ENCODE results near the gene GNA15.
"Not testable (repeated sequence)": the region's sequence is repeated elsewhere in the genome, so short reads cannot be mapped to it uniquely, and the experiment has no call there.

GNA15 gene

DNA sequence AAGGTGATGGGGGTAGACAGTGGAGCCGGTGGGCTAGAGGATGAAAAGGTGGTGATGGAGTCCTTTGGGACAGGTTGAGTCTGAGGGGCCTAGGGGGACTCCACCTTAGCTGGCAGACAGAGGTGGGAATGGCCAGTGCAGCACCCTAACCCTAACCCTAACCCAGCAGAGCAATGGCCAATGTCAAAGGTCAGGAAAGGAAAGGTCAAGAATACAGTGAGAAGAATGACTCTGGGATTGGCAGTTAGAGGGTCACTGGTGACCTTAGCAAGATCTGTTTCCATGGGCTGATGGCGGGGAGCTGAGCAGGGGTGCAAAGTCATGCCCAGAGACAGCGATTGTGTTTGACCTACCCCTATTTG lies 16.6 kb downstream of the GNA15 start:
- no peak for DNase-seq (ENCODE audit: low spot score)
- no peak overlapping the region for H2BK12ac ChIP-seq (ENCODE audit: low read length)
- H3K4me1 ChIP-seq (ENCODE audit: control insufficient read depth in 2 of 2, insufficient read depth in 1 of 2, low read depth in 1 of 2, low read length in 2 of 2): peaks cover 0 to 6% of the 10 kb centered on the region in 2 donors
- peaks cover 4% of the 10 kb centered on the region for H3K79me1 ChIP-seq (ENCODE audit: low read depth, low read length)
- H3K23ac ChIP-seq (ENCODE audit: low read depth, low read length, poor library complexity): no peak overlapping the region
- H3K4ac ChIP-seq (ENCODE audit: low read length): no peak overlapping the region
- no peak overlapping the region for H2BK5ac ChIP-seq (ENCODE audit: low read length)
- no peak overlapping the region for H3K4me2 ChIP-seq (ENCODE audit: insufficient read depth, low read length, poor library complexity, severe bottlenecking)
- no peak overlapping the region for H2BK15ac ChIP-seq (ENCODE audit: low read length)
- H2AFZ ChIP-seq (ENCODE audit: low read length): no peak overlapping the region
- H4K91ac ChIP-seq (ENCODE audit: low read depth, low read length, poor library complexity): no peak overlapping the region
- H3K36me3 ChIP-seq (replicated peaks in 1 of 2; ENCODE audit: control insufficient read depth in 2 of 2, insufficient read depth in 2 of 2, low read length in 2 of 2): no peaks in the 10 kb centered on the region
- no CpG with 5 or more reads among the region's 3 CpGs for WGBS, 2 donors (ENCODE audit: extremely low coverage in 2 of 2, insufficient read length in 2 of 2, insufficient replicate concordance in 1 of 2)
- H3K14ac ChIP-seq (ENCODE audit: low read length): no peak overlapping the region
- H3K27me3 ChIP-seq (ENCODE audit: control insufficient read depth in 3 of 3, insufficient read depth in 3 of 3, low read depth in 1 of 3, low read length in 3 of 3): peaks cover 0 to under 1% (median 0%) of the 10 kb centered on the region in 3 experiments
- H3K9me3 ChIP-seq (replicated peaks in 1 of 2; ENCODE audit: control insufficient read depth in 2 of 2, insufficient read depth in 1 of 2, low read depth in 1 of 2, low read length in 2 of 2): peaks cover 0 to 5% of the 10 kb centered on the region in 2 donors
- no peak overlapping the region for H3K4me3 ChIP-seq (ENCODE audit: low read length in 2 of 2)
- no peak overlapping the region for H3K18ac ChIP-seq (ENCODE audit: low read length)
- no peak overlapping the region for H2BK120ac ChIP-seq (ENCODE audit: low read depth, low read length)
- no peak overlapping the region for H2AK5ac ChIP-seq (ENCODE audit: low read depth, low read length)
- no peak overlapping the region for H3K9ac ChIP-seq (ENCODE audit: low read depth, low read length, poor library complexity)
- H4K8ac ChIP-seq (ENCODE audit: low read depth, low read length): no peak overlapping the region
- no peak overlapping the region for H3K27ac ChIP-seq (replicated peaks; ENCODE audit: low read length)

DNA sequence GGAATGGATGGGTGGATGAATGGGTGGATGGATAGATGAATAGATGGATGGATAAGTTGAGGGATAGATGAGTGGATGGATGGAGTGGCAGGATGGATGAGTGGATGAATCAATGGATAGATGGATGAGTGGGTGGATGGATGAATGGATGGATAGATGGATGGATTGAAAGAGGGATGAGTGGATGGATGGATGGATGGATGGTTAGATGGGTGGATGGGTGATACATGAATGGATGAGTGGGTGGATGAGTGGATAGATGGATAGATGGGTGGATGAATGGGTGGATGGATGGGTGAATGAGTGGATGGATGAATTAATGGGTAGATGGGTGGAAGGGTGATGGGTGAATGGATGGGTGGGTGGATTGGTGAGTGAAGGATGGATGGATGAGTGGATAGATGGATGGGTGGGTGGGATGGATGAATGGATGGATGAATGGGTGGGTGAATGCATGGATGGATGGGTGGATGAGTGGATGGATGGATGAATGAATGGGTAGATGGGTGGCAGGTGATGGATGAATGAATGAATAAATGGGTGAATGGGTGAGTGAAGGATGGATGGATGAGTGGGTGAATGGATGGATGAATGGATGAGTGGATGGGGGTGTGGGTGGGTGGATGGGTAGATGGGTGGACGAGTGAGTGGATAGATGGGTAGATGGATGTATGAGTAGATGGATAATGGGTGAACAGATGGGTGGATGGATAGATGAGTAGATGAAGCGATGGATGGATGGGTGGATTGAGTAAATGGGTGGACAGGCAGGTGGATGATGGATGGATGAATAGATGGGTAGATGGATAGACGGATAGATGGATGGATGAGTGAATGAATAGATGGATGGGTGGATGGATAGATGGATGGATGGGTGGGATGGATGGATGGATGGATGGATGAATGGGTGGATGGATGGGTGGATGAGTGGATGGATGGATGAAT lies 17.7 kb downstream of the GNA15 start:
- H3K9me3 ChIP-seq (replicated peaks in 1 of 2; ENCODE audit: control insufficient read depth in 2 of 2, insufficient read depth in 1 of 2, low read depth in 1 of 2, low read length in 2 of 2): peaks cover 0 to 5% of the 10 kb centered on the region in 2 donors
- no peak overlapping the region for H3K23ac ChIP-seq (ENCODE audit: low read depth, low read length, poor library complexity)
- 100% methylated on average over 1 to 2 of the region's 3 CpGs for whole genome bisulfite sequencing, 2 donors (ENCODE audit: extremely low coverage in 2 of 2, insufficient read length in 2 of 2, insufficient replicate concordance in 1 of 2)
- H2BK5ac ChIP-seq (ENCODE audit: low read length): no peak overlapping the region
- no peaks in the 10 kb centered on the region for H3K36me3 ChIP-seq (replicated peaks in 1 of 2; ENCODE audit: control insufficient read depth in 2 of 2, insufficient read depth in 2 of 2, low read length in 2 of 2)
- no peak for DNase-seq (ENCODE audit: low spot score)
- peaks cover 0 to 6% of the 10 kb centered on the region in 2 donors for H3K4me1 ChIP-seq (ENCODE audit: control insufficient read depth in 2 of 2, insufficient read depth in 1 of 2, low read depth in 1 of 2, low read length in 2 of 2)
- H3K27ac ChIP-seq (replicated peaks; ENCODE audit: low read length): no peak overlapping the region
- H2BK120ac ChIP-seq (ENCODE audit: low read depth, low read length): no peak overlapping the region
- no peak overlapping the region for H3K18ac ChIP-seq (ENCODE audit: low read length)
- peaks cover 4% of the 10 kb centered on the region for H3K79me1 ChIP-seq (ENCODE audit: low read depth, low read length)
- H4K8ac ChIP-seq (ENCODE audit: low read depth, low read length): no peak overlapping the region
- no peak overlapping the region for H3K4me3 ChIP-seq (ENCODE audit: low read length in 2 of 2)
- no peak overlapping the region for H2BK15ac ChIP-seq (ENCODE audit: low read length)
- no peak overlapping the region for H3K4ac ChIP-seq (ENCODE audit: low read length)
- no peak overlapping the region for H3K14ac ChIP-seq (ENCODE audit: low read length)
- no peak overlapping the region for H3K4me2 ChIP-seq (ENCODE audit: insufficient read depth, low read length, poor library complexity, severe bottlenecking)
- H3K9ac ChIP-seq (ENCODE audit: low read depth, low read length, poor library complexity): no peak overlapping the region
- H3K27me3 ChIP-seq (ENCODE audit: control insufficient read depth in 3 of 3, insufficient read depth in 3 of 3, low read depth in 1 of 3, low read length in 3 of 3): peaks cover 0 to 2% (median 0%) of the 10 kb centered on the region in 3 experiments
- H2BK12ac ChIP-seq (ENCODE audit: low read length): no peak overlapping the region
- no peak overlapping the region for H2AK5ac ChIP-seq (ENCODE audit: low read depth, low read length)
- H2AFZ ChIP-seq (ENCODE audit: low read length): no peak overlapping the region
- H4K91ac ChIP-seq (ENCODE audit: low read depth, low read length, poor library complexity): no peak overlapping the region

DNA sequence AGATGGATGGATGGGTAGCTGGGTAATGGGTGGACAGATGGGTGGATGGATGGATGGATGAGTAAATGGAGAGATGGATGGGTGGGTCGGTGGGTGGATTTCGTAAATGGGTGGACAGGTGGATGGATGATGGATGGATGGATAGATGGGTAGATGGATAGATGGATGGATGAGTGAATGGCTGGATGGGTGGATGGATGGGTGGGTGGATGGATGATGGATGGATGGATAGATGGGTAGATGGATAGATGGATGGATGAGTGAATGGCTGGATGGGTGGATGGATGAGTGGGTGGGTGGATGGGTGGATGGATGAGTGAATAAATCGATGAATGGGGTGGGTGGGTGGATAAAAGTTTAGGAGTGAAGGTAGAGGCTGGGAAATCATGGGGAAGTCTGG lies 18.6 kb downstream of the GNA15 start:
- H3K36me3 ChIP-seq (replicated peaks in 1 of 2; ENCODE audit: control insufficient read depth in 2 of 2, insufficient read depth in 2 of 2, low read length in 2 of 2); H3K27ac ChIP-seq (replicated peaks; ENCODE audit: low read length): not testable (repeated sequence)

DNA sequence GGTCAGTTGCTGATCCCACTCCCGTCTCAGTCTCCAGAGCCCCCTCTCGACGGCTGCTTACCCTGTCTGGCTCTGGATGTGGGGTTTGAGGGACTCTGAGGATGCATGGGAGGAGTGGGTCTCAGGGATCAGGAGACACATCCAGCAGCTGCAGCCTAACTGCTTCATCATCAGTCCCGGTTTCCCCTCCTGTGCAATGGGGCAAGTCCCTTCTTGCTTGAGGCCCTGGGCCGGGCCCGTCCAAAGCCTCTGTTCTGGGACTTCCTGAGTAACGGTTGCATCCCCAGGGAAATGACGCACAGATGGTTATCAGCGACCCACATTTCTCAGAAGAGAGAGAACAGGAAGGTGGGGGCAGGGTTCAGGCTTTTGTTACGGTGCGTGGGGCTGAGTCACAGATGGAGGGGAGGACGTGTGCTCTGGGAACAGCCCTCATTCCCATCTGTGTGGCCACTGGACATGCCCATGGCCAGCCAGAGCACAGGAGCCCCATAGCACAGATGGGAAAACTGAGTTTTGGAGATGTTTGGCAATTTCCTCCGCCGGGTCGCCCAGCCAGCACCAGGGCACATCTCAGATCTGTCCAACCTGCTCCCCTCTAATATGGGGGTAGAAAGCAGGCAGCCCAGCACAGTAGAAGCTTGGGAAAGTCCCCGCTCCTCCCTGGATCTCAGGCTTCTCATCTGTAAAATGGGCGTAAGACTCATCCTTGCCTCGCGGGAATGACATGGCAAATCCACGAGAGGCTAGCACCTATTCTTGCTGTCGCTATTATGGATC lies 19.3 kb downstream of the GNA15 start:
- Histone ChIP-seq H2AFZ (ENCODE audit: low read length) (no peak overlapping the region), H2BK12ac (ENCODE audit: low read length) (no peak overlapping the region), H2AK5ac (ENCODE audit: low read depth, low read length) (no peak overlapping the region), H3K14ac (ENCODE audit: low read length) (no peak overlapping the region), H3K36me3 (replicated peaks in 1 of 2; ENCODE audit: control insufficient read depth in 2 of 2, insufficient read depth in 2 of 2, low read length in 2 of 2) (no peaks in the 10 kb centered on the region), H2BK120ac (ENCODE audit: low read depth, low read length) (no peak overlapping the region), H3K79me1 (ENCODE audit: low read depth, low read length) (no peaks in the 10 kb centered on the region), H3K18ac (ENCODE audit: low read length) (no peak overlapping the region), H3K4me2 (ENCODE audit: insufficient read depth, low read length, poor library complexity, severe bottlenecking) (no peak overlapping the region), H3K4me1 (ENCODE audit: control insufficient read depth in 2 of 2, insufficient read depth in 1 of 2, low read depth in 1 of 2, low read length in 2 of 2) (peaks cover 0 to 2% of the 10 kb centered on the region in 2 donors), H3K4me3 (ENCODE audit: low read length in 2 of 2) (no peak overlapping the region), H2BK5ac (ENCODE audit: low read length) (peak overlapping the region; percentile 35), H3K27ac (replicated peaks; ENCODE audit: low read length) (no peak overlapping the region), H2BK15ac (ENCODE audit: low read length) (no peak overlapping the region), H3K9ac (ENCODE audit: low read depth, low read length, poor library complexity) (peak overlapping the region; percentile 2), H3K4ac (ENCODE audit: low read length) (no peak overlapping the region), H3K27me3 (ENCODE audit: control insufficient read depth in 3 of 3, insufficient read depth in 3 of 3, low read depth in 1 of 3, low read length in 3 of 3) (peaks cover 0 to 2% (median 0%) of the 10 kb centered on the region in 3 experiments), H3K23ac (ENCODE audit: low read depth, low read length, poor library complexity) (no peak overlapping the region), H3K9me3 (replicated peaks in 1 of 2; ENCODE audit: control insufficient read depth in 2 of 2, insufficient read depth in 1 of 2, low read depth in 1 of 2, low read length in 2 of 2) (peaks cover 0 to 3% of the 10 kb centered on the region in 2 donors), H4K91ac (ENCODE audit: low read depth, low read length, poor library complexity) (no peak overlapping the region), H4K8ac (ENCODE audit: low read depth, low read length) (no peak overlapping the region)
- no CpG with 5 or more reads among the region's 21 CpGs for whole genome bisulfite sequencing, 2 donors (ENCODE audit: extremely low coverage in 2 of 2, insufficient read length in 2 of 2, insufficient replicate concordance in 1 of 2)
- no peak for DNase-seq (ENCODE audit: low spot score)

More for the DNA sequence above, 18.6 kb downstream of the GNA15 start:
- not testable (repeated sequence) for H2BK5ac ChIP-seq (ENCODE audit: low read length); H3K18ac ChIP-seq (ENCODE audit: low read length); H2BK12ac ChIP-seq (ENCODE audit: low read length); H4K91ac ChIP-seq (ENCODE audit: low read depth, low read length, poor library complexity); H2BK15ac ChIP-seq (ENCODE audit: low read length); H2AFZ ChIP-seq (ENCODE audit: low read length); H3K4ac ChIP-seq (ENCODE audit: low read length); H3K9ac ChIP-seq (ENCODE audit: low read depth, low read length, poor library complexity); H3K27me3 ChIP-seq (ENCODE audit: control insufficient read depth in 3 of 3, insufficient read depth in 3 of 3, low read depth in 1 of 3, low read length in 3 of 3); H4K8ac ChIP-seq (ENCODE audit: low read depth, low read length); H2BK120ac ChIP-seq (ENCODE audit: low read depth, low read length); H3K23ac ChIP-seq (ENCODE audit: low read depth, low read length, poor library complexity); H3K79me1 ChIP-seq (ENCODE audit: low read depth, low read length); DNase-seq (ENCODE audit: low spot score); H3K4me1 ChIP-seq (ENCODE audit: control insufficient read depth in 2 of 2, insufficient read depth in 1 of 2, low read depth in 1 of 2, low read length in 2 of 2); H3K4me2 ChIP-seq (ENCODE audit: insufficient read depth, low read length, poor library complexity, severe bottlenecking); H3K9me3 ChIP-seq (replicated peaks in 1 of 2; ENCODE audit: control insufficient read depth in 2 of 2, insufficient read depth in 1 of 2, low read depth in 1 of 2, low read length in 2 of 2); H3K14ac ChIP-seq (ENCODE audit: low read length); H3K4me3 ChIP-seq (ENCODE audit: low read length in 2 of 2); H2AK5ac ChIP-seq (ENCODE audit: low read depth, low read length)
- 100% methylated on average over 1 to 3 of the region's 3 CpGs for WGBS, 2 donors (ENCODE audit: extremely low coverage in 2 of 2, insufficient read length in 2 of 2, insufficient replicate concordance in 1 of 2)

Data from neuronal stem cell (in vitro differentiated cells).